Stimulated activated CD4-positive, alpha-beta T cell treated with anti-CD3 and anti-CD28 coated beads, Interleukin-1b, Interleukin-23, amount 100 ng/mL, for 4 hours (primary cell): ENCODE data around the gene PLEKHG3.

ENCODE experiments used
- DNase-seq, 2 donors: peaks; one replicate each; pipeline ENCODE4 v3.0.0-alpha.2; 2020; ENCODE audit warnings: low read depth in 2 of 2

The PLEKHG3 gene

GRCh38 chr14:64726585-64726890 is 22.3 kb downstream of the PLEKHG3 start:
- DNase-seq, result peak in 1 of 2 donors; percentile 34

DNA sequence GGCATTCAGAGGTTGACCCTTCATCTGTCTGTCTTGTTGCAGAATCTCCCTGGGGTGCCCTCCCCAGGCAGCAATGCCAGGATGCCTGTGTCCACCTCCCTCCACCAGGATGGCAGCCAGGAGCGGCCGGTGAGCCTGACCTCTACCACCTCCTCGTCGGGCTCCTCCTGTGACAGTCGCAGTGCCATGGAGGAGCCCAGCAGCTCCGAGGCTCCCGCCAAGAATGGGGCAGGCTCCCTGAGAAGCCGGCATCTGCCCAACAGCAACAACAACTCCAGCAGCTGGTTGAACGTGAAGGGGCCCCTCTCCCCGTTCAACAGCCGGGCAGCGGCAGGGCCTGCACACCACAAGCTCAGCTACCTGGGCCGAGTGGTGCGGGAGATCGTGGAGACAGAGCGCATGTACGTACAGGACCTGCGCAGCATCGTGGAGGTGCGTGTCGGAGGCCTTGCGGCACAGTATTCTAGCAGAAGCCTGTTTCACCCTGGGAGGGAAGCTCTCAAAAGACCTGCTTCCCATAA is 23.4 kb downstream of the PLEKHG3 start:
- DNase-seq, result no peak

GRCh38 chr14:64728106-64728505 is 23.9 kb downstream of the PLEKHG3 start:
- DNase-seq, result no peak

DNA sequence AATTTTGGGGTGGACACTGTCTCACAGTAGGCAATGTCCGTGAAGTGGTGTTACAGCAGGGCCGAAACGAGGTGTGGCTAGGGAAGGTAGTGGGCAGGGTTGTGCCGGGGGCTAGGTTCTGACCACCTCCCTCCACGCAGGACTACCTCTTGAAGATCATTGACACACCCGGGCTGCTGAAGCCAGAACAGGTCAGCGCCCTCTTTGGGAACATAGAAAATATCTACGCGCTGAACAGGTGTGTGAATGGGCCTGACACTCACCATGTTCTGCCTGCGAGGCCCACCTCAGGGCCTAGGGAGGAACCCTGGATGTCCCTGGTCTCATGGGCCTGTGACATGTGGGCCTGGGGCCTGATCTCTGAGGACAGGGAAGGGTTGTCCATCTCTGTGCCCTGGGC is 24.6 kb downstream of the PLEKHG3 start:
- no peak for DNase-seq

- no peak for DNase-seq
These were observed 25.3 kb downstream of the PLEKHG3 start for GRCh38 chr14:64729386-64730060.

DNA sequence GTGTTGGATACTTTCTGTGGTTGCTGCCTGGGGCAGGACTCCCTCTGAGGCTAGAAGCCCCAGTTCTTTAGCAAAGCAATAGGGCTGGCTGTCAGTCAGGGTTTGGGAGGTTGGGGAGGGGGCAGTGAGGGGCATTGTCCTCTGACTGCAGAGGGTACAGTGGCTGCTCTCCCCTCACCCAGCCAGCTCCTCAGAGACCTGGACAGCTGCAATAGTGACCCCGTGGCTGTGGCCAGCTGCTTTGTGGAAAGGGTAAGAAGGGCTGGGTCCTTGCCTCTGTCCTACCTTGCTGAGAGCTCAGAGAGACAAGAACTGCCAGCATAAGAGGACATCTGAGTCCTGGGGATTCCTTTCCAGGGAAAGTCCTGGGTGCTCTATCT is 25.8 kb downstream of the PLEKHG3 start:
- no peak for DNase-seq

DNA sequence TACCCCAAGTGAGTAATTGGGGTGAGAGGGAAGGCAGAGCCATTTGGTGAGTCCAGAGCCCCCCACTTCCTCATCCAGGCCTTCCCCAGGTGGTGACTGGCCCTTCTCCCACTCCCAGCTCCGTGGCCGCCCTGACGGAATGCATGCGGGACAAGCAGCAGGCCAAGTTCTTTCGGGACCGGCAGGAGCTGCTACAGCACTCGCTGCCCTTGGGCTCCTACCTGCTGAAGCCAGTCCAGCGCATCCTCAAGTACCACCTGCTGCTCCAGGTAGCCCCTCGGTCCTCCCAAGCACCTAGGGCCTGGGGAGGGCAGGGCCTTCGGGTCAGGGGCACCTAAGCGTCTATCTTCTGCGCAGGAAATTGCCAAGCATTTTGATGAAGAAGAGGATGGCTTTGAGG is 26.5 kb downstream of the PLEKHG3 start:
- DNase-seq, result no peak

DNA sequence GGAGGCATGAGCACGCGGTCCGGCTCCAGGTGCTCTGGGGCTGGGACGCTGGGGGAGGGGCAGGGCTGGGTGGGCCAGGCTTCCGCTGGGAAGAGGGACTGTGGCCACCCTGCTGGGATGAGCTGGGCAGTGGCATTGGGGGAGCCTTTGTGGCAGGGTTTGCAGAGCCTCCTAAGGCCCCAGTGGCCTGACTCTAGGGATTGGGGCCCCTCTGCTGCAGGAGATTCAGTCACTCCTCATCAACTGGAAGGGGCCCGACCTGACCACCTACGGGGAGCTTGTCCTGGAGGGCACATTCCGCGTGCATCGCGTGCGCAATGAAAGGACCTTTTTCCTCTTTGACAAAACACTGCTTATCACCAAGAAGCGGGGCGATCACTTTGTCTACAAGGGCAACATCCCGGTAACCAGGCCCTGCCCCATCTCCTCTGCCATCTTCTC is 26.9 kb downstream of the PLEKHG3 start:
- no peak for DNase-seq

DNA sequence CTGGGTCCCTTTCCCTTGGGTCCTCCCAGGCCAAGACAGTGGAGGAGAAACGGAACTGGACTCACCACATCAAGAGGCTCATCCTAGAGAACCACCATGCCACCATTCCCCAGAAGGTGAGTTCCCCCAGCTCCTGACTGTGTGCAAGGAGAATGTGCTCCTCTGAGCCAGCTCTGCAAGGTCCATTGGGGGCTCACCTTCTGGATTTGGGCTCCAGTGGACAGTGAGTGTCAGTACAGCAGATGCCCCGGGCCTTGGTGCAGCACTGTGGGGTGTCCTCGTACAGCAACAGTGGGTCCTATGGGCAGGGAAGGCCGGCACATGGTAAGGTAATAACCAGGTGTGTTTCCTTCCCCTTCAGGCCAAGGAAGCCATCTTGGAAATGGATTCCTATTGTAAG is 27.8 kb downstream of the PLEKHG3 start:
- no peak for DNase-seq

GRCh38 chr14:64732536-64733120 is 28.4 kb downstream of the PLEKHG3 start:
- DNase-seq, result no peak

DNA sequence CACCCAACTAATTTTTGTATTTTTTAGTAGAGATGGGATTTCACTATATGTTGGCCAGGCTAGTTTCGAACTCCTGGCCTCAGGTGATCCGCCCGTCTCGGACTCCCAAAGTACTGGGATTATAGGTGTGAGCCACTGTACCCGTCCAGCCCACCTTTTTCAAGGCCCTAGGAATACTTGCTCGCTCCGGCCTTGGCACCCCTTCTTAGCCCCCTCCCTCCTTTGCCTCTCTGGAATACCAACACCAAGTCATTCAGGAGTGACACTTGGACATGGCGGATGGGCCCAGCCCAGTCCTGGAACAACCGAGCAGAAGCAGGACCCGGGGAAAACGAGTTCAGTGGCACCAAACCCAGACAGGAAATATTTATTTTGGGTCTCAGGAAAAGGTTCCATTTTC is 29.1 kb downstream of the PLEKHG3 start:
- no peak for DNase-seq

DNA sequence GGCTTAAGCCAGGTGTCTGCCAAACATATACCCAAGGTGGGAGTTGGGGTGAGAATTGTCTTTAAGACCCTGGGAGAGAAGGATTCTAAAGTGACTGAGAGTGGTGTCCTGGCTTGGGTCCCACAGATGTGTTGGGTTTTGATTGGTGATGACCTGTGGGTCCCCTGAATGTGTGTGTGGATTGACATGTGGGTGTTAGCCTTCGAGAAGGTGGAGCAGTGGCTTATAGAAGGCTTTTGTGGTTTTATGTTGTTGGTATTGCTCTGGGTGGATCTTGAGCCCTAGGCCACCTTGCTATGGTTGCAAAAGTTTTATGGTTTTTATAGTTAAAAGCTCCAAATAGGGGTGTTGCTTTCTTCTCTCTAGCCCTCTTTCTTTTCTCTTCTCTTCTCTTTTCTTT is 29.7 kb downstream of the PLEKHG3 start:
- no peak for DNase-seq

DNA sequence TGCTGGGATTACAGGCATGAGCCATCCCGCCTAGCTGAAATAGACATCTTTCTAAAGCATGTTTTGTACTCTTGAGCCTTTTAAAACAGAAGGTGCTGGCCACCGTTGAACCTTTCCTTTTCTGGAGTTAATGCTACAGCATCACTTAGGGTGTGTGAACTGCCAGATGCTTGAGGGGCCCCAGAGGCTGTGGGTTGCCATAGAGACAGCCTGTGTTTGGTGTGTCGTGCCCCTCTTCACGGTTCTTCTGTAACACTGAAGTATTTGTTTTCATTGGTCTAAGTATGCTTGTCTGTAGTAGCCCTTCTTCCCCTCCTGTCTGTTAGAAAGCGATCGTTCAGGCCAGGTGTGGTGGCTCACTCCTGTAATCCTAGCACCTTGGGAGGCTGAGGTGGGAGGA is 30.8 kb downstream of the PLEKHG3 start:
- no peak for DNase-seq

GRCh38 chr14:64736271-64737169 is 32.3 kb downstream of the PLEKHG3 start:
- DNase-seq, result no peak

GRCh38 chr14:64737391-64738280 is 33.4 kb downstream of the PLEKHG3 start:
- no peak for DNase-seq

DNA sequence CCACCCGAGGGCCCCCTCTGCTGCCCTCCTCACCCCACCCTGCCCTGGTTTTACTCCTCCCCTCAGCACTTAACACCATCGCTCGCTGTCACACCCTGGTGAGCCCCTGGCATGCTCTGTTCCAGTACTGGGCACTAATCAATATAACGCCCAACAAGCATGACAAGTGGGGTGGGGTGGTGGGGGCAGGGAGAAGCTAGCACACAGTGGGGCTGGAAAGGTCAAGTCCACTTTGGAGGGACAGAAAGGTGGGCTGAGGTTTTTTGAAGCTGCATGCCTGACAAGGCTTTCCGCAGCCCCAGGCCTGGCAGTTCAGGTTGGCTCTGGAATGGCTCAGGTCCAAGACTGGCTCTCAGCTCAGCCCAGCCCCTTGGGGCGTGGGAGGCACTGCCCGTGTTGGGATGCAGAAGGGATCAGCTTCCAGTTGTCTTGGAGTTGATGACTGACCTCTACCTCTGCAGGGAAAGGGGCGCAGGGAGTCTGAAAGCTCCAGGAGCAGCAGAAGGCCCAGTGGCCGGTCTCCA is 34.1 kb downstream of the PLEKHG3 start:
- DNase-seq, result no peak

DNA sequence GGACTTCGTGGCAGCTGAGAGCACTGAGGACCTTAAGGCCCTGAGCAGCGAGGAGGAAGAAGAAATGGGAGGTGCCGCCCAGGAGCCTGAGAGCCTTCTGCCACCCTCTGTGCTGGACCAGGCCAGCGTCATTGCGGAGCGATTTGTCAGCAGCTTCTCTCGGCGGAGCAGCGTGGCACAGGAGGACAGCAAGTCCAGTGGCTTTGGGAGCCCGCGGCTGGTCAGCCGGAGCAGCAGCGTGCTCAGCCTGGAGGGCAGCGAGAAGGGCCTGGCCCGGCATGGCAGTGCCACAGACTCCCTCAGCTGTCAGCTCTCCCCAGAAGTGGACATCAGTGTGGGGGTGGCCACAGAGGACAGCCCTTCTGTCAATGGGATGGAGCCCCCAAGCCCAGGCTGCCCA is 37.0 kb downstream of the PLEKHG3 start:
- no peak for DNase-seq

- DNase-seq, result no peak
These were observed 37.7 kb downstream of the PLEKHG3 start for GRCh38 chr14:64741961-64742360.

- no peak for DNase-seq
These were observed 38.8 kb downstream of the PLEKHG3 start for GRCh38 chr14:64743061-64743460.

DNA sequence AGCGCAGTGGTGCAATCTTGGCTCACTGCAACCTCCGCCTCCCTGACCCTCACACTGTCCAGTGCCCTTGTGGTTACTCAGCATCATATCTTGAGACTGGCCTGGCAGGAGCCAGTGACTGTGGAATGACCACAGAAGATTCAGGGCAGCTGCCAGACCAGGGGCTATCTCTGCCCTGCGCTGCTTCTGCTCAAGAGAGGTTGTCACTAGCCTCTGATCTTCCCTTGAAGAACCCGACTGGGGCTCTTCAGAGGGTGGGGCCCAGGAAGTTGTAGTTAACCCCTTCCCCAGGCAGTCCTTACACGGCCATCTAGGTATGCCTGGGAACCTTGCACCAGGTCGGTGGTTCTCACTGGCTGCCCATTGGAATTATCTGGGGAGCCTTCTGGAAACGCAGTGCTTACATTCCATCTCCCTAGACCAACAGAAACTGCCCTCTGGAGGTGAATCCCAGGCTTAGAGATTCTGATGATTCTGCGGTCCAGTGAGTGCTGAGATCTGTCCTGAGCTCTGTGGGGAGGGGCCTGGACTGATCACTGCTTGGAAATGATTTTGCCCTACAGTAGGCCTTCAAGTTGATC is 41.4 kb downstream of the PLEKHG3 start:
- DNase-seq, result no peak
